GM19023 (cell line): Measurements from ENCODE around the gene MYO5B.

Experiments used
- ATAC-seq: cut with Tn5 transposase; IDR thresholded peaks from one replicate; pipeline ENCODE4 v1.9.1; 2021; ENCODE audit warnings: mild to moderate bottlenecking, moderate library complexity; ENCODE audit not compliant: unreplicated experiment

MYO5B gene

DNA sequence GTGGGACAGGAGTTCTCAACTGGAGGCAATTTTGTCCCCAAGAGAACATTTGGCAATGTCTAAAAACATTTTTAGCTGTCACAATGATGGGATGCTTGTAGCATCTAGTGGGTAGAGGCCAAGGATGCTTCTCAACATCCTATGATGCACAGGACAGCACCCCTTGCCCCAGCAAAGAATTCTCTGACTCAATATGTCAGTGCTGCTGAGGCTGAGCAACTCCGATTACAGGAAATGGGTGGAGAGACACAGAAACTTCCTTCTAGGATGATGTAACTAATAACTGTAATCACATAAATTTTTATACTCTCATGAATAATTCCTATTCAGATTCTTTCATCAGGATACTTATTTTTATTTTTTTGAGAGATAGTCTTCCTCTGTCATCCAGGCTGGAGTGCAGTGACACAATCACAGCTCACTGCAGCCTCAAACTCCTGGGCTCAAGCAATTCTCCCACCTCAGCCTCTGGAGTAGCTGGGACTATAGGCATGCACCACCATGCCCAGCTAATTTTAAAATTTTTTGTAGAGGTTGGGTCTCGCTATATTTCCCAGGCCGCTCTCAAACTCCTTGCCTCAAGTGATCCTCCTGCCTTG, 261.3 kb downstream of the MYO5B start:
- ATAC-seq = no peak

DNA sequence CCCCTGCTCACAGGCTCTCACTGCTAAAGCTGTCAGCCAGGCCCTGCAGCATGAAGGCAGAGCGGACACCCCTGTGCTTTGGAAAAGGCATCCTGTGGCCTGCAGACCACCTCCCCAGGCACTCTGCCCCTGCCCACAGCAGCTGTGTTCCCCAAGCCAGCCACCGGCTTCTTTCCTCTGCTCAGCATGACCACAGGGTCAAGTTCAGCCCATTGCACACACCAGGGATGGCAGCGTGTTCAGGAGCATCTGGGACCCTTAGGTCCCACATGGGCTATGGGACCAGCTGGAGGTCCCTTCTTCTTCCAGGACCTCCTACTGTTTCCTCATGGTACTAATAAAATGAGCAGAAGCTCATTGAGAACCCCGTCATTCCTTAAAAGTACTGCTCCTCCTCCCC, 263.2 kb downstream of the MYO5B start:
- ATAC-seq = no peak

DNA sequence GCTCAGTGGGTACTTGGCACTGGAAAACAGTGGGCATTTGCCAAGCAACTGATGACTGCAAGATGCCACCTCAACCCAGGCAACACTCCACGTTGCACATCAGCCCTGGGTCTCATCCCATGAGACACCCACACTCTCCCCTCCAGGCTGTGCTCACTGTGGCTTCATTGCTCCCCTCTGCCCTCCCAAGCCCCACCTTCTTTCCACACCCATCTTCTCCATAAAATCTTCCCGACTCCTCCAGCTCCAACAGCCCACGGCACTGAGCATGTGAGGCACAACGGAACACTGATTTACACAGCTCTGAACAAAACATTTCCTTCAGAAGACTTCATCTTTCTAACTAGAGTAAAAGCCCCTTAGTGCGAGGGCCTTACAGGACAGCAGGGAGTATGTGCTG, 263.8 kb downstream of the MYO5B start:
- ATAC-seq = no peak

DNA sequence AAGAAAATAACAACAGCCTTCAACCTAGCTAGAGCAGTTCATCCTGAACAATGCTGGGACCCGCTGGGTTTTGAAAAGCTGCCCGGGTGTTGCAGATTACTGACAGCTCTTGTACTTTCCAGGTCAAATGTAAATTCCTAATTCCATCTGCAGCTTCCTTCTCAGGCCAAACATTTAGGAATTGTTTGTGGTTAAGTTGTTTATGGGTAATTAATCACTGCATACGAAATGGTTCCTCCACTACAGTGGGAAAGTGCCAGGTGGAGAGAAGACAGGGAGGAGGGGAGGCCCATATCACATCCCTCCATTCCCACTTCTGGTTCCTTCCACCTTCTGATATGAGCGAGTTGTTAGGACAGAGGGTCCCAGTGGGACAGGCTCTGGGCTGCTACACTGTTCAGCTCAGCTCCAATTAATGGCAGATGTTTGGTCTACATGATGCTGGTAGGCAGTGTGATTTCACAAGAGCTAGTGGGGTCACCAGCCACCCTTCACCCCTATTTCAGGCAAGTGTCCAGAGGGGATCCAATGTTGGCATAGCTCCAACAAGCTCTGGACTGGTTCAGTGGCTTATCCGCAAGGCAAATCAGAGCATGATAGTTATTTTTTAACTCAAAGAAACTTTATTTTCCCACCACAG, 268.7 kb downstream of the MYO5B start:
- ATAC-seq = no peak

DNA sequence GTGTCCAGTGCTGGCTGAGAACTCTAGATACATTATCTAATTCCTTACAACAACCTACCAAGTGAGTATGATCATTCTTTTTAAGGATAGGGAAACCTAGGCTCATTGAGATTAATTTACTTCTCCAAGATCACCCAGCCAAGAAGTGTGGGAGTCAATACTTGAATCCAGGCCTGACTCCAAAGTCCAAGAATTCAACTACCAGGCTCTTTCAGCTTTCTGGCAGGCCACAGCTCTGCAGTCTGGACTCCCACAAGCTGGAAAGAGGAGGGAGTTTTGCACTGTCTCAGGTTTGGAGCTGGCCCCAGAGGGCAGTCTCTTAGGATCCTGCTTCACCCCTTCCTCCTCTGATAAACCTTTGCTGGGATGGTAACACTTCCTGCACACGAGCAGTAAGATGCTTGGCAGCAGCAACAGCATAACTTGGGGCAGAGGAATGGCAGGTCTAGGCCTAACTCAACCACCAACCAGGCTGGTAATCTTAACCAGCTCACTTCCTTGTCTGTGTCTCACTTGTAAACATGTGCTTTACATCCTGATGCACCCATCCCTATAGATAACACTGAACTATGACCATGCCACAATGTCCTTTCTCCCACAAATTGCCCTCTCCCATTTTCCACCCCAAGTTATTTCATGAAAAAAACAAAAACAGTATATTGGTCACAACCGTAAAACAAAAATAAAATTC, 270.5 kb downstream of the MYO5B start:
- ATAC-seq = no peak

DNA sequence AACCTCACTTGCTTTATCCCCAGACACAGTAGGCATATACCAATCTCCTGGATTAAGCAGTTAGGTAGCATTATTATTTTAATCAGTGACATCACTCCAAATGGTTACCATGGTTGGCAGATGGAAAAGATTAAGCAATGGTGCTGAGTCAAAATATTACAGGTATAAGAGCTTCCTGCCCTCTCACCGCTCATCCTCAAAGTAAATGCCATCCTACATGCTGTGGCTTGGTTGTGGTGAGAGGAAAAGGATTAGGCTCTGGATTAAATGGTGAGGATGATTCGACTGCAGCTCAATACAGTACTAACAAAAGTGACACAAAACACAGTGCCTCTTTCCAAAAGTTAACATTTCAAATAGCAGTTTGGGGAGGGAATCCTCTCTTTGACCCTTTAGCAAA, 272.7 kb downstream of the MYO5B start:
- ATAC-seq = no peak

DNA sequence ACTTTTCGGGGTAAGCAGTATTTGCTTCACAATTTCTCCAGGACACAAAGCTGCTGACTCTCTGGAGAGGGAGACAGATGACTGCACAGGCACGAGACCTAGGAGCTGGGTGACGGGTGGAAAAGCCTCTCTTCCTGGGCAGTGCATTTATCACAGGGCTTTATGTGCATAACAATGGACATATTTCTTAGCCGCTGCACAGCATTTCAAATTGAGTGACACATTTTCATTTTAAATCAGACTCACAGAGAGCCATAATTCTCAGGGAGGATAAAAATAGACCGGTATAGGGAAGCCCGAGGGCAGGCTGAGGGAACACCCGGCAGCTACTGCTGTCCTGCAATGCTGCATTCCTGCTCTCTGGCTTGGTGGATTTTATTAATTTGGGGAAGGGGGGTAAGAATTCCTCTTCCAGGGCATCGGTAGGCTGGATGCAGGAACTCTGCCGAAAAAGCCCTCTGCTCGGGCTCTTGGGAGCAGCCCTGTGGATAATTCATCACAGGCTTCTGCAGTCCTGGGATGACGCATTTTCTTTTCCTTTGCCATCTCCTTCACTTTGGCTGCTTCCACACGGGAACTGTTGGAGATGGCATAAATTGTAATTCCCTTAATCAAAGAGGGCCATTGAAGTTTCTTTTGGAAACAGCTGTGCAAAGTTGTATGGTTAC, 273.5 kb downstream of the MYO5B start:
- ATAC-seq = no peak

DNA sequence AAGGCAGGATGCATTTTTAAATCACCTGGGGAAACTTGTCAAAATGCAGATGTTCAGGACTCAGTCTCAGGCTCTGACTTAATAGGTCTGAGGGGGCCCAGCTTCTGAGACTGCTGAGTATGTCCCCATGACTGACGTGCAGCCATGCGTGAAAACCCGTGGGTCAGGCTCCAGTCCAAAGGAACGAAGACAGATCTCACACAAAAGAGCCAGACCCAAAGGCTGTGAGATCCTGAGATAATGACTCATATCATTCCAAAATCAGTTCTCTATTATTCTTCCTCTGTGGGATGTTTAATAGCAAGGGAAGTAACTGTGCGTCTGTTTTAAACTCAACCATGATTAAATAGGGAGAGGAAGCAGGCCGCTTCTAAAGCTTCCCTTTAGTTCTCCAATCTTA, 274.2 kb downstream of the MYO5B start:
- no peak for ATAC-seq

DNA sequence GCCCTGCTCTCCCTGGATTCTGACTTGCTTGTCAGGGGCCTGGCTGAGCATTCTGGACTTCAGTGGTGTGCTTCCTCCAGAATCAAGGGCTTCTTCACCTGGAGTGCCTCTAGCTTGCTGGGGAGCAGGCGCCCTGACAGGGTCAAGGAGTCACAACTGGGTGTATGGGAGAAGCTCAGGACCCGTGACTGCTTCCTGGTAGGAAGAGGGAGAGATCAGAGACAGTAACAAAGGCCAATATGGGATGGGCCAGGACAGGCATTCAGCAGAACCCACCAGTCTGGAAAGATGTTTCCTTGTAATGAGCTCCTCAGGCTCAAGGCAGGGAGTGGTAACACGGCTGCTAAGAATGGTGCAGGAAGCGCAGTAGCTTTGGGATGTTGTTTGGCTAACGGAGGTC, 277.2 kb downstream of the MYO5B start:
- no peak for ATAC-seq

DNA sequence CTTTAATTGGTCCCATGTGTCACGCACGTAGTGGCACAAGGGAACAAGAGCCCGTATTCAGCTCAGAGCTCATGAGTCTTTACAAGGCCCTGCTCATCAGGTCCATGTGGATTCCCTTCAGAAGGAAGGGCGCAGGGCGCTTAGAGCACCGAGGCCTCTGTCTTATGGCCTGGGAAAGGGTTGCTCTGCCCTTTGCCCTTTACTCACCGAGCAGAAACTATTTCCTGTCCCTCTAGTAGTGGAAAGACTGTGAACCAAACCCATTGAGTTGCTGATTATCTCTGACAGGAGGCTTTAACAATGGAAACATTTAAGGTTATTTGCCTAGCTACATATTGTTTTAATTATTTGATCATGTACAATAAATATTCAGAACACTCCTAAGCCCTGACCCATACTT, 279.6 kb downstream of the MYO5B start:
- no peak for ATAC-seq

DNA sequence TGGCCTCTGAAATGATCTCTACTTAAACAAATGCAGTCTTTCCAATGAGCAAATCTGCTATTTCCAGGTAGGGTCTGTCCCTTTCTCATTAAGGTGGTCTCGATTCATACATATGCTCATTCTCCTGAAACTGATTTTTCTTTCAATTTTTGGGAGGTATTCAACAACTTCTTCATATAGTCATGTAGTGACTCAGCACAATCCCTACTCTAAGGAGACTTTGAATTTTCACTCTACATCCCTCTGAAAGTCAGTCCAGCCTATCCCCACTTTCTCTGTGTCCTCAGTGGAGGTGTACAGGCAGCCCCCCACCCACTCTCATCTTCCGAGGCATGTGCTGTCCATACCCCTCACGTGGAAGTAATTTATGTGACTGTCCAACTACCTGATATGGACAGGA, 281.7 kb downstream of the MYO5B start:
- no peak for ATAC-seq

DNA sequence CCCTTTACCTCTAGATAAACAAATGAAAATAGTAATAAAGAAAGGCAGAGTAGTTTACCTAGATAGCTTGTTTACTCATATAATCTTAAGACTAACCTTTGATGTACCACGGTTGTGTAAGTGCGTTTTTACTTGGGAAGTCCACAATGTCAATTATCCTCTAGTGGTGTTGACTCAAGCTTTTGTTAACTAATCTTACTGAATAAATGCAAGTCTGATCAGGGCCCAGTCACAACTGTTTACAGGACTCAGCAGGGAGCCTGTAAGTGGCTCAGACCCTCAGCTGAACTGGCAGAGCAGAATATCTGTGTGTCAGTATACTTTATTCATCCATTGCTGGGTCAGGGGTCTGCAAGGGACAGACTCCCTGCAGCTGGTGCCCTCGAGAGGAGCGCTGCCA, 283.5 kb downstream of the MYO5B start:
- ATAC-seq = no peak

DNA sequence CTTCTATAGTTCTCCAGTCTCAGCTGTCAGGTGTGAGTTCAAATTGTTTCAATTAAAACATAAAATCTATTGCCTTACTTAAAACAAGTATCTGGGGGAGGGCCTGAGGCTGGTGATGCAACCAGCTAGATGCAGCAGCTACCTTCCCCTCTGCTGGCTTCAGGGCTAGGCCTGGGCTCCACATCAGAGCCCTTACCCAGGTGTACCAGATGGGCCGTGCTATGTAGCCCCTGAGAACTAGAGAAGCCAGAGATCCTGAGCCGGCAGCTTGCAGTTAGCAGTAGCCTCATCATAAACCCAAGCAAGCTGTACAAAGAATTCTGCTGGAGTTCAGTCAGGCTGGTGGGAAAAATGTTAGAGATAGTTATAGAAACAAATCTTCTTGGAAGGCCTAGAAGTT, 284.0 kb downstream of the MYO5B start:
- no peak for ATAC-seq

DNA sequence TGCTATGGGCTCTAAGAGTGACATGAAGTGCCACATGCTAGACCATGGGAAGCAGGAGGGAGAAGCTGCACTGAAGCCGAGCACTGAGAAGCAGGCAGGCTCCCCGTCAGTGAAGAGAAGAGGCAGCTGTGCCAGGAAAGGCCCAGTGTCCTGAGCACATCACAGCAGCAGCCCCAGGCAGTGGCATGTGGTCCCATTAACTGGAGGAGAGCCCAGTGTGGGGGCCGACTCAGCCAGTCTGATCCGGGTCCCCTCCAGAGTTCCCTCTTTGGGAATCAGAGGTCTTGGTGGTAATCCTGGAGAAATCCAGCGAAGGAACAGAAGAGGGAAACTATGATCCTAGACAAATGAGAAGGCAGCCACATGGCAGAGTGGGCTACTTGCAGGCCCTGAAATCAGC, 284.9 kb downstream of the MYO5B start:
- ATAC-seq = no peak

DNA sequence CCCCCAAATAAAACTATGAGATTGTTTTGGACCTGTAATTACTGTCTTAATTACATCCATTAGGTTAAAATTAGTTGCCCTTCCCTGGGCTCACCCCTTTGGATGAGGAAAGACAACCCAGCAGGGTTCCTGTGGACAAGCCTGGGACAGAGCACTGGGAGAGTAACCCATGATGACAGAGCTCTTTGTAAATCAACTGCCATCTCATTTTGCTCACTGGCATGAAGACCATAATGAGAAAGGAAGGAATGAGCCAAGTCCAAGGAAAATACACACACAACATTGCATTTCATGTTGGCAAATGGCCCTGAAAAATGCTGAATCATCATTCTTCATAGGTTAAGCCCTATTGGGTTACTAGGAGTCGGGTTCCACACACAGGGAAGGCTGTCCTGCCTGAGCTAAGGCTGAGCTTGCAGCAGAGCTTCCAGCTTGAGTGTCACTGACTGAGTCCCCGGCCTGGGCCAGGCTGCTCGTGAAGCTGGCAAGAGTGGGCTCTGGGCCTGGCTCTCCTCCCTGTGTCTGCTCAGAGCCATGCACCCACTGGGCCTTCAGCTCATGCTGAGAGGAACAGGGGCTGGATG, 287.5 kb downstream of the MYO5B start:
- ATAC-seq = no peak

DNA sequence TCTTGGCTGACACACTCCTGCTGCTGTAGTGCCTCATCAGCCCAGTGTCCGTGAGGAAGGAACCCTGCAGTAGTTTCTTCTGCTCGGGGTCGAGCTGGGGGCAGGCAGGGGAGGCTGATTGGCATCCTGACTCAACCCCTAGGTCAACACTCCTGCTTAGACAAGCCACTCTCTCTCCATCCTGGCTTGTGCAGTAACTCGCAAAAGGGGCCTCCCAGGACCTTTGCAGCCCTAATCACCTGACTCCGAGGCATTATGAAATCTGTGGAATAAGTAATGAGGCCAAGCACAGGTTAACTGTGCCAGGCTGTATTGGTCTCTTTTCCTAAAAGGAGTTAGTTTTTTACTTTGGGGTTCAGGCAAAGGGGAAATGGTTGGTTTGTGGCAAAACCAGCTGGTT, 289.2 kb downstream of the MYO5B start:
- no peak for ATAC-seq

DNA sequence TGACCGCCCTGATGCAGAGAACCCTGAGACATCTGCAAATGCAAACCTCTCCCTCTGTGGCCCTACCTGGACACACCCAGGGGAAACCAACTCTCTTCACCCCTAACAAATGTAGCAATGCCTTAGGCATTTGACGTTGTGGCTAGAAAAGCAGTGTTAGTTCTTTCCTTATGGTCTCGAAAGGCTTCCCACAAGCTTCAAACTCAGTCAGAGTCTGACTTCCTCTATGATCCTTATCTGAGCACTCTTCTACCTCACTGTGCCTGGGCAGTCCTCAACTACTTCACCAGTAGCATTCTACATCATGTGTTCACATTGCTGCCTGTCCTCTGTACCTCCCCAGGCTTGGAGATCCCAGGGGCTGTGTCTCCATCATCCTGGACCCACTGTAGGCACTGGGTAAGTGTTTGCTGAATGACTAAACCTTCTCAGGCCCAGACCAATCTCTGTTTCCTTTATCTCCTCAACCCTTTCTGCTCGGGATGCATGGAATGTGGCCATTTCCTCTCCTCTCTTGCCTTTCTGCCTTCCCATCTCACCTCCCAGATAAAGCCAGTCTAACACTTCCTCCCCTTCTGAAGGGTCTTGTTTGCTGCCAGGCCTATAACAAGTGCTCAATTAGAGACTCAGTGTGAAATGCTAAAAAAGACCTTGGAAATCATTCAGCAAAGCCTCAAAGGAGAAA, 289.9 kb downstream of the MYO5B start:
- ATAC-seq = no peak

DNA sequence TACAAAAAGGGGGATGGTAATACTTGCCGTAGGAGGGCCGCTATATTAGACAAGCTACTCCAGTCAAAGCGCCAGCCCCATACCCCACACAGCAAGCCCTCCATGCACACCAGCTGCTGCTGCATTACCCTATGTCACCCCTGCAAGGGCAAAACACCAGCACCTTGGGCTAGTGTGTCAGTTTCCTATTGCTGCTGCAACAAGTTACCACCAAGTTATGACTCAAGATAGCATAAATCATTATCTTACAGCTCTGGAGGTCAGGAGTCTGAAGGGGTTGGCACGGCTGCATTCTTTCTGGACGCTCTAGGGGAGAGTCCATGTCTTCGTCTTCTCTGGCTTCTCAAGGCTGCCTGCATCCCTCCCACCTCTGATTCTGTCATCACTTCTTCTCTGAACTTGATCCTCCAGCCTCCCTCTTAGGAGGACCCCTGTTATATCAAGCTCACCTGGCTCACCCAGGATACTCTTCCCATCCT, 293.0 kb downstream of the MYO5B start:
- ATAC-seq = no peak

DNA sequence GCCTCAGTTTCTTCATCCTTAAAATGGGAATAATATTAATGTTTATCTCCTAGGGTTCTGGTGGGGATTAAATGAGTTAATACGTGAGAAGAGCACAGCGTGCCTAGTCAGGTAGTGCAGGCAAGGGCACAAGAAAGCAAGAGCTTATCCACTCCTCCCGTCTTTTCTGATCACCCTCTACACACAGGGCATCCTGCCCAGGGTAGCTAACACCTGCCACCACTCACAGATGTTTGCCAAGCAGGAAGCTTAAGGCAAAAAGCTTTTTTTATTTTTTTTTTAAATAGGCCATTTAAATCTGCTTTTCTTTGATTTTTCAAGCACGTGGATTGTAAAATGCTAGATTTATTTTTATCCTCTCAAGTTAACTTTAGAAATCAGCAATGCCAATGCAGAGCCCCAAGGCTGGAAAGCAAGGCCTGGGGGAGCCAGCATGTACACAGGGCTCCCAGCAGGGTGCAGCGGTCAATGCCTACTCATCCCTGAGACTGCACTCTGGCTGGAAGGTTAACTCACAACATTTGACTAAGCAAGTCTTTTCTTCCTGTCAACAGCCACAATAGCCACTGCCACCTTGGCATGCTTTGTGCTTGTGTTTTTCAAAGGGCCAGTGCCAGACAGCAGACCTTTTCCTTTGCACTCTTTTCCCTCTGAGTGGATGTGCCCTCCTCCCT, 295.2 kb downstream of the MYO5B start:
- ATAC-seq = no peak

DNA sequence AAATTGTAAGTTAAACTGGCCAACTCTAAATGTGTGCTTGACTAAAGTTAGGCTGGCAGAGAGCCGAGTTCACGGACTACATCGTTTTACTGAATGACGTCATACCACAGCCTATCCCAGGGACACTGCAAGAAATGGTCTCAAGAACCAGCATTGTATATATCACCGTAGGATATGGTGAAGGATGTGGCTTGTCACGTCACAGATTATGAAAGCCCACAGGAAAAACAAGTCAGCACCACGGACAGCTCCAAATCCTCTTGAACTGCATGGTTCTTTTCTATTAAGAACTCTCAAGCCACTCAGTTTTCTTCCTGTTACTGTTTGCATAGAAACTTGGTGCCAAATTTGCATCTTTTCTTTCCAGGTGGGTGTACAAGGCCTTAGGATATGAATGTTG, 296.5 kb downstream of the MYO5B start:
- ATAC-seq = no peak
